ENCODE results near the gene AKAP7.

The AKAP7 gene

GRCh38 chr6:131268303-131268702, 133.0 kb downstream of the AKAP7 start:
- Histone ChIP-seq H3K27me3 (ENCODE audit: insufficient read depth, low read depth, severe bottlenecking) (no peaks in the 10 kb centered on the region), H3K9me3 (ENCODE audit: severe bottlenecking) (no peaks in the 10 kb centered on the region), H3K36me3 (no peaks in the 10 kb centered on the region), H3K27ac (no peak overlapping the region), H3K4me3 (ENCODE audit: low read depth, low read length) (no peak overlapping the region)
- DNase-seq, result no peak
- TF ChIP-seq CTCF (IDR thresholded peaks at IDR 0.05; ENCODE audit: low read depth, low read length), result no peak

GRCh38 chr6:131269565-131270391, 134.5 kb downstream of the AKAP7 start:
- no peak for TF ChIP-seq CTCF (IDR thresholded peaks at IDR 0.05; ENCODE audit: low read depth, low read length)
- no peaks in the 10 kb centered on the region for H3K27me3 ChIP-seq (ENCODE audit: insufficient read depth, low read depth, severe bottlenecking)
- H3K36me3 ChIP-seq, result no peaks in the 10 kb centered on the region
- H3K4me3 ChIP-seq (ENCODE audit: low read depth, low read length), result no peak overlapping the region
- H3K9me3 ChIP-seq (ENCODE audit: severe bottlenecking), result no peaks in the 10 kb centered on the region
- no peak overlapping the region for H3K27ac ChIP-seq
- no peak for DNase-seq

GRCh38 chr6:131270534-131270933, 135.3 kb downstream of the AKAP7 start:
- Histone ChIP-seq H3K27me3 (ENCODE audit: insufficient read depth, low read depth, severe bottlenecking) (no peaks in the 10 kb centered on the region), H3K36me3 (no peaks in the 10 kb centered on the region), H3K27ac (no peak overlapping the region), H3K9me3 (ENCODE audit: severe bottlenecking) (no peaks in the 10 kb centered on the region), H3K4me3 (ENCODE audit: low read depth, low read length) (no peak overlapping the region)
- no peak for DNase-seq
- no peak for TF ChIP-seq CTCF (IDR thresholded peaks at IDR 0.05; ENCODE audit: low read depth, low read length)

GRCh38 chr6:131275273-131275672, 140.0 kb downstream of the AKAP7 start:
- no peak overlapping the region for H3K27ac ChIP-seq
- TF ChIP-seq CTCF (IDR thresholded peaks at IDR 0.05; ENCODE audit: low read depth, low read length), result no peak
- H3K27me3 ChIP-seq (ENCODE audit: insufficient read depth, low read depth, severe bottlenecking), result no peaks in the 10 kb centered on the region
- no peaks in the 10 kb centered on the region for H3K36me3 ChIP-seq
- H3K4me3 ChIP-seq (ENCODE audit: low read depth, low read length), result no peak overlapping the region
- H3K9me3 ChIP-seq (ENCODE audit: severe bottlenecking), result no peaks in the 10 kb centered on the region
- DNase-seq, result no peak

GRCh38 chr6:131277591-131277990, 142.3 kb downstream of the AKAP7 start:
- no peak for TF ChIP-seq CTCF (IDR thresholded peaks at IDR 0.05; ENCODE audit: low read depth, low read length)
- Histone ChIP-seq H3K36me3 (no peaks in the 10 kb centered on the region), H3K9me3 (ENCODE audit: severe bottlenecking) (no peaks in the 10 kb centered on the region), H3K27ac (no peak overlapping the region), H3K4me3 (ENCODE audit: low read depth, low read length) (no peak overlapping the region), H3K27me3 (ENCODE audit: insufficient read depth, low read depth, severe bottlenecking) (no peaks in the 10 kb centered on the region)
- DNase-seq, result no peak
